Measurements from ENCODE around the gene EPHB6.

EPHB6 gene

DNA sequence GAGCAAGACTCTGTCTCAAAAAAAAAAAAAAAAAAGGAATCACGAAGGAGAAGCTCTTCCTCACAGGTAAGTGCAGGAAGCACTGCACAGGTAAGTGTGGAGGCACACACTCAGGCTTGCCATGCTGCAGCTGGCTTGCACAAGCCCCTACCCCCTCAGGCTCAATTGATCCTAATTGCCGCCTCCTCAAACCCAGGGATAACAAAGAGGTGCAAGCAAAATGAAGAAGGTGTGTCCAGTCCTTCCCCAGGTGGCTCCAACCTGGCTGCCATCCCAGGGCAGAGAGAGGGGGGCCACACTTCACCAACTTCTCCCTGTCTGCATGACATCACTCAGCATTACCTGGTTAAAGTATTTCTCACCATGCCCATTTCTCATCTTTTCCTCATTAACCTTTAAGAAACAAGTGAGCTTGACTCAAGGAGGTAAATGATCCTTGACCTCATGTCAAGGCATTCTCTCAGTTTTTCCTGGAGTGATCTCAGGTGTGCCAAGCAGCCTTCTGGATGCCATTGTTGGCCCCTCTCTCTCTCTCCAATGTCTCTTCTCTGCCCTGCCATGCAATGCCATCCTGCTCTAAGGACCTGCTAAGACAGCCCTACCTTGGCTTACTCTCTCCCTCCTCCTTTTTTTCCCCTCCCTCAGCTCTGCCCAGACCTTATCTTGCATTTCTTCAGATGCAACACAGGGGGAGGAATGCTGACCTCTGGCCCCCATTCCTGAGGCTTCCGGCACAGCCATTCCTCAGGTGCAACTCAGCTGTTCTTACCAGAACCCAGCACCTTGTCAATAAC is 43.7 kb downstream of the EPHB6 start:
- DNase-seq, result no peak

DNA sequence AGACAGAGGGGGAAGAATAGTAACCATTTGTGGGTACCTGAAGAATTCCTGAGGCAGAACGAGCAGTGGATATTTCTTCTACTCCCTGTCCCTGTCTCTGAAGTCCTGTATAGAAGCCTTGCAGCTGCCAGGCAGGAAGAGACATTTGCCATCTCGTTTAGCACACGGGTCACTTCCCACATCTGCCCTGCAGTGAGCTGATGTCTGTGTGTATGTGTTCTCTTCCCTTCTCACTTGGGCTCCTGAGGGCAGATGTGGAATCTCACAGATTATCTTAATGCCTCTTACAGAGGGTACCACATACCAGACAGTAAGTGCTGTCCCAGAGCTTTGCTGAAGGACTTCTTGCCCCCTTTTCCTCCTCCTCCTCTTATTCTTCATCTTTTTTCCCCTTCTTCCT is 44.8 kb downstream of the EPHB6 start:
- DNase-seq, result no peak

DNA sequence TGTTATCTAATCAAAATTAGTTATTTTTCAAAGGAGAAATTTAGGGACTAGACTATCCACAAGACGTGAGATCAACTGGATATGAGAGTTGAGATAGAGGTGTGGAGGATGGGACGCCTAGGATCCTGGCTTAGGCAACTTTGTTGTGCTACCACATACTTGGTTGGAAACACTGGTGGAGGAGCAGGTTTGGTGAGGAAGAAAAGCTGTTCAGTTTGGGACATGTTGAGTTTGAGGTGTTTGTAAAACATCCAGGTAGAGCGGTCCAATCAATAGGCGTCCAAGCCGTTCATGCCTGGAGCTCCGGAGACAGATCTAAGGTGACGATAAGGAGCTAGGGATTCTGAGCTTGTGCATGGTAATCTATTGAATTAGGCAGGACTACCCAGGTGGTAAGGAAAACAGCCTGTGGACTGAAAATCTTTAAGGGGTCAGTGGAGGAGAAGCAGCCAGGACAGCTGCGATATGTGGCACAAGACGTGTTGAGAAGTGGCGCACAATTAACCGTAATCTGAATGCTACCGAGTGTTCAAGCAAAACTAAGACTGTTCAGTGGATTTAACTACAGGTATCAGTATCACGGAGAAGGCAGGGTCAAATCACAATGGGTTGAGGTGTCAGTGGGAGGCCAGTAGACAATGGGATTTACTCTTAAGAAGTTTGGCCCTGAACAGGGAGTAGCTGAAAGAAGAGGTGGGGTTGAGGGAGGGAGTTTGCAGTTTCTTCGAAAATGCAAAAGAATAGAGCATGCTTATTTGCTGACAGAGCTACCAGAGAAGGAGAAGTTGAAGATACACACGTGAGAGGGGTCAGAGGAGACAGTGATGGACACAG is 46.8 kb downstream of the EPHB6 start:
- DNase-seq, result no peak

DNA sequence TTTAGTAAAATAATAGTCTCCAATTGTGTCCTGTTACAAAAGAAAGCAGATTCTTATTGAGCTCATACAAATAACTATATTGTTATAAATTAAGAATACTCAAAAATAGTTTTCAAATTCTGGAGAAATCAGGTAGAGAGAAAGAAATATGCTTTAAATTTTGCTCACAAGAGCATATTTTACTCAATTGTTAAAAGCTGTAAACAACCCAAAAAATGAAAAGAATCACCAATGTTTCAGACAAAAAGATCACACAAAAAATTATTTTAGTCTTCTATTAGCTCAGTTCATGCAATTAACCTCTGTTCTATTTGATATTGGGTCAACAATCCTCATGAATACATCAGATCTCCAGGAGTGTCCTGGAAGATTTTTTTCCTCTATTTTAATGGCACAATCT is 49.3 kb downstream of the EPHB6 start:
- DNase-seq, result no peak

DNA sequence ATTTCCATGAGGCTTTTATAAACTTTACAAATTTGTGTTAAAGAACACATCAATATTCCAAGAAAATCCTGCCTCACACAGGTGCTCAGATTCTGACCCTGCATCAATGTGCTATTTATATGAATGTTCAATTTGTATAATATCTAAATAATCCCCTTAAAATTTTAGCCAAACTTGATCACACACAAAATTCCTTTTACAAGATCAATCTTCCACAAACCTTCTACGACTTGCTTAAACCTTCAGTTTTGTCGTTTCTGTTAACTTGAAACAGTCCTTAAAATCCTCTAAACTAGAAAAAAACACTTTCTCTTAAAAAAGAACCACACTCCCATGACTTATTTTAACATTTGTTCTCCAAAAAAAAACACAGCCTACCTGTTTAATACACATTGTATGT is 50.9 kb downstream of the EPHB6 start:
- no peak for DNase-seq

DNA sequence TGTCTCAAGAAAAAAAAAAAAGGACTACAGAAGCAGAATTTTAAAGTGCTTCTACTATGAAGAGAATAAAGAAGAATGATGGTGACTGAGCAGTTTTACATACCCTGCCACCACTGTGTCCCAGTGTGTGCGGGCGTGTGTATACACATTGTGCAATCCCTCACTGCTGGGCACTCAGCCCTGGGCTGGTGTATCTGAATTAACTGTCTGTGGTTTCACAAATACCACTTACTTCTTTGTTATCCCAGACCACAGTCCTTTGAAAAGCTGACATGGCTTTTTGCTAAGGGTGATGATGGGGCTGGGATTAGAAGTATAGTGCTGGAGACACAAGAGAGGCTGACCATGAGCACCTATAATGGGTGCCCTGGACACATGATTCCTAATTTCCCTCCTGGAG is 51.8 kb downstream of the EPHB6 start:
- no peak for DNase-seq

DNA sequence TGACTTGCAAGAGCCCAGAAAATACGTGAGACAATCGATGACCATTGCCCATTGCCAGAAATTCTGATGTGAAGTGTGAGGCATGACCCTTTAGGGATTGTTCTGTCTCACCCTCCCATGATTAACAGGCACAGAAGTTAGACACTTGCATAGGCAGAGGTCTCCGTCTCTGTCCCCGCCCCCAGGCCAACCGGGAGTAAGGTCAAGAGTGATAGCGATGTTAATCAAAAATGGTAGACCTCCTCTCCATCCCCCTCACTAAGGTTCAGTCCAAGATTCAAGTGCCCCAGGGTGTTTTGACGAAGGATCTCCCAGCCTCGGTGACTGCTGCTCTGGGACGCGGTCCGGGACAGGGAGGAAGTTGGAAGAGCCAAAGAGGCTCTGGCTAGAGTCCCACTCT is 53.4 kb downstream of the EPHB6 start:
- DNase-seq, result no peak

DNA sequence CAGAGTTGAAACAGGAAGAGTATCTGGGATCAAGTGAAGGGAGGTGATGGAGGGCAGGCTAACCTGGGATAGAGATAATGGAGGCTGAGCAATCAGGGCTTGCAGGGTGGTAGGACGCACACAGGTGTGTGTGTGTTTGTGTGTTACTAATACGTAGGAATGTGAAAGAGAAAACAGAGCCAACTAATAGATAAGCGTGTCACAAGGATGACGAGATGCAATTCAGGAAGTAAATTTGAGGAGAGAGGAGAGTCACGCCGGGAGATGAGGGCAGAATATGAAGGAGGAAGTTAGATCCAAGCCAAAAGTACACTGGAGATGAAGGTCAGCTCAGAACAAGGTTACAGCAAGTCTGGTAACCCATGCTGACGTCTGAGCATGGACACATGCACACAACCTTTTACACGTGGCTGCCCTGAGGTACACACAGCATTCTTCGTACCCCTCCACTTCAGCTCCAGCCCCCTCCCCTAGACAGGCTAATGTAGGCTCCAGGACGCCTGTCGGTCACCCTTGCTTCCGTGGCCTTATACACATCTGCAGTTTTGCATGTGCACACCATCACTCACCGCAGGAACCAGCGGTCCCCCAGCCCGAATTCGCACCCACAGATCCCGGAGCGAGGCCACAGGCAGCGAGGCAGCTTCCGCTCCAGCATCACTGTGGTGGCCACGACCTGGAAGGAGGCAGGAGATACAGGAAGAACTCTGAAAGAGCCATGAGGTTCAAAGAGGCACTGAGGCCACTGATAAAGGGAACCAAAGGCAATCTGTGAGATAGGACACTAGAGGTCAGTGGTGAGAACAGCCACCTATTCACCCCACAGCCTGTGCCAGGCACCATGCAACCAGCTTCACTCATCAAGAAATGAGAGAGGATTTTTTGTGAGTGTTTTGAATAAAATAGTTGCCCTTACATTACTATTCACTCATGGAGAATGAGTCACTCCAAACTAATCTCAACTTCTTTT is 54.3 kb downstream of the EPHB6 start:
- DNase-seq, result peak; percentile 76

DNA sequence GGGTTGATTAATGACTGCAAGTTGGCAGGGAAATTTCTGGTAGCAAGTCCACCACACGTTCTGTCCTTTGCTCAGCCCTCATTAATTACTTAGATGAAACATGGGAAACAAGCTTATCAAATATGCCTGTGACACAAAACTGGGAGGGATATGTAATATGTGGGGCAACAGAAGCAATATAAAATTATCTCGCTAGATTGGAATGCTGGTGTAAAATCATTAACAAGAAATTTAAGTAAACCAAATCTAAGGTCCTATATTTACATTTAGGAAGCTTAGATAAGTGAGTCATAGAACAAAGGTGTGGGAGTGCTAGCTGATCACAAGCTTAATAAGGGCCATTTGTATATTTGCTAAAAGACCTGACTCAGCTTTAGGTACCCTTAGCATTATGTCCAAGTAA is 55.2 kb downstream of the EPHB6 start:
- DNase-seq, result no peak

DNA sequence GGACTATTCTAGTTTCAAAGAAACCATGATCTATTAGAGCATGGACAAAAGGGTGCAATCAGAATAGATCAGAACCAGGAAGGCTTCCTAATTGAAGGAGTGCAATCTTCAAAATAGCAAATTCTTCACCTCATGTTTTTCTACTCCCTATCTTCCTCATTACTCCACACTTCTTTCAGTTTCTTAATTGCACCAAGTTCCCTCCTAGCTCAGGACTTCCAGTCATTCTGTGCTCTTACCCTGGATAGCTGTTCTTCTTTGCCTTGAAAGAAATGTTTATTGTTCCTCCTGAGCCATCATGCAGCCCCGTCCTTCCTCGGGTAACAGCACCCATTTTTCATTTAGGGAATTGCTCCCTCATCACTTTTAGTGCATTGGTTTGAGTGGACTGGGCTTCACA is 55.6 kb downstream of the EPHB6 start:
- DNase-seq, result no peak

DNA sequence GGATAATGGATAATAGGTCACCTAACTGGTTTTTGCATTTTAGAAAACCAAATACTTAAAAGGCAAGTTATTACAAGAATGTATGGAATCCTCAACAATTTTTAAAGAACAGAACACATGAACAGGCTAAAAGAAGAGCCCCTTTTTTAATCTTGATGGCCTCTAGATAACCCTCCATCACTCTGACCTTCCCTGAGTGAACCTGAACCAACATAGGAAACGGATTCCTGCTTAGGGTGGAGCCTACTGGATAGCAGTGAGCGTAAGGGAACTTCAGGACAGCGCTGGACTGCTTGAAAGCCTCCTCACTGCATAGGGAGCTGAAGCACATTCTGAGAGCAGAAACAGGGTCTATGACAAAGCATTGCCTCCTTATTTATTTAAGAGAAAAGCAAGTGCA is 58.2 kb downstream of the EPHB6 start:
- DNase-seq, result no peak

DNA sequence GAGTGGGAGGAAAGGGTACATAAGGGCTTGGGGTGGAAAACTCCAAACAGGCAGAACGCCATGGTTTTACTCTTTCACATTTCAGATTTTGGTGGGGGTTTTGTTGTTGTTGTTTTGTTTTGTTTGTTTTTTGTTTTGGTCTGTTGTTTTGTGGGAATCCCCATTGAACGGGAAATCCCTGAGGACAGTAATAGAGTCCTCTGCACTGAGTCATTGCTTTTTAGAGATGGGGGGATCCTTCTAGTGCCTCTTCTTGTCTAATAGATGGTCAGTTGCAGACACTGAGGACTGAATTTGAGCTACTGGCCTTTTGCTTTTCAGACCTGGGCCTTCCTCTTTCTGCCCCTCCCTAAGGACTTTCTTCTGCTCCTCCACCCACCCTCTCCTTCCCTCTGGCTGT is 58.7 kb downstream of the EPHB6 start:
- DNase-seq, result no peak

DNA sequence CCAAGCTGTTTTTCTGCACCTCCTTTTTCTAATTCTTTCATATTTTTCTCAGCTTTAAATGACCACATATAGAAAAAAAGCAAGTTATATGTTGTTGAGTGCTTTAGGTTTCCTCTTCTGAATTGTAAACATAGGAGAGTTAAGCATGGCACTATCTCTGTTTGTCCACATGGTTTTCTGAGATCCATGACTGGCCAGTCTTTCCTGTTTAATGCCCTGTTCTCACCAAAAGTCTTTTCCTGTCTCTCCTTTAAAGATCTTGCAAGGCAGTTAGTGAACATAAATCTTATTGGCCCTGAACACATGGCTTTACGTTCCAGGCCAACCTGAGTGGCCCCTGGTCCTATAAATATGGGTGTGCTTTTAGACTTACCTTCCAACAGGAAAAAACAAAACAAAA is 59.2 kb downstream of the EPHB6 start:
- no peak for DNase-seq

DNA sequence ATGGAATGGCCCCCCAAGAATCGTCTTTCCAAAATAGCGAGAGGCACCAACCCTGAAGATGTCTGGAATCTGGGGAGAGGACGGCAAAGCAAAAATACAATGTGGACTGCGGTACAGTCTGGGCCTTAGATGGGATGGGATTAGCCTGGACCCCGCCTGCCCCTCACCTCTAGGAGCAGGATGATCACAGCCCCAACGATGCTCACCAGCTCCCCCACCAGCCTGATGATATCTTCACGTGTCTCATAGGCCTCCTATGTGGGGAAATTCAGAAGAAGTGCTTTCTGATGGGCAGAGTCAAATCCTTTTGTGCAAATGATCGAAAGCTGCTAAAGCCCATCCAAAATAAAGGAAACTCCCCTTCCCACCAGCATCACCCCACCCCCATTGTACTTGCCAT is 60.4 kb downstream of the EPHB6 start:
- DNase-seq, result no peak

DNA sequence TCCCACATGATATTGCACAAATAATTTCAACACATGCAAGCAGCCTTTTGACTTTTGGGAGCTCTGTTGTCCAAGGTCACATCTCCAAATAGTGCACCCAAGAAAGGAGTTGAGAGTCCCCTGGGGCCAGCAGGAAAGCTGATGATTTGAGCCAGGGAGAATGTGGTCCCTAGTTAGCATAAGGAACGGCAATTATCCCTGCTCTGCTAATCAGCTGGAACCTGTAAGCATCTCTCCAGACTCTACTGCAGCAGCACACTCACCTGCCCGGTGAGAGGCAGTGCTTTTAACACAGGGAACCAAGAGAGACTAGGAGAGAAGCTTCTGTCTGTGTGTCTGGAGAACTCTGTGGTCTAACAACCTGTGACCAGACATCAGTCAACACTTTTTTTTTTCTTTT is 61.6 kb downstream of the EPHB6 start:
- DNase-seq, result no peak

DNA sequence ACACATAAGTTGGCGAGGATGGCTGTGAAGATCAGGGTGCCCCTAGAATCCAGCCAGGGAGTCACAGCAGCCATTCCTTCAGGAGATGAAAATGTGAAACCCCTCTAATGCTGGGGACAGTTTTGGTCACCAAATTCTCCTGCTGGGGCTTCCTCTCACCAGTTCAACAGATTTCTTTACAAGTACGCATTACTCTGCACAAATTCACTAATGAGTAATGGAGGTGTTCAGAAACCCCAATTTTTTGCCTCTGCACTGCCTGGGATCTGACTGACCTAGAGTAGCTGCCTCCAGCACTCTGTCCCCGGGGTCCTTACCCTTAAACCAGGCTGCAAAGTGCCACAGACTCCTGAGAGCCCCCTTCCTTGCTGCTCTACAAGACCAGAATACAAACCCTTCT is 62.6 kb downstream of the EPHB6 start:
- DNase-seq, result no peak

DNA sequence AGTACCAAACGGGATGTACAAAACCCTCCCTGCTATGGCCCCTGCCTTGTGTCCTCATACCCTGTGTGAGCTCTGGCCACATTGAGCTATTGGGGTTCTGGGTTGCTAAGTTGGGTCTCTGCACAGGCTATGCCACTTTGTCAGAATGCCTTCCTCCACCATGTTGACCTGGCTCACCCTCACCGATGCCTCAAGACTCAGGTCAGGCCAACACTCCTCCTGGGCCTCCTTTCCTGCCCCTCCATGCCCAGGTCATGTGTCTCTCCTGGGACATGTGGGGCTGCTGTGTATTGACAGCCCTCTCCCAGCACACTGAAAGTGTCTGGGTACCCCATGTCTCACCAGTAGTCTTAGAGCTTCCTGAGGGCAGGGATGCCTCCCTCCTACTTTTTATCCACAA is 64.0 kb downstream of the EPHB6 start:
- no peak for DNase-seq

DNA sequence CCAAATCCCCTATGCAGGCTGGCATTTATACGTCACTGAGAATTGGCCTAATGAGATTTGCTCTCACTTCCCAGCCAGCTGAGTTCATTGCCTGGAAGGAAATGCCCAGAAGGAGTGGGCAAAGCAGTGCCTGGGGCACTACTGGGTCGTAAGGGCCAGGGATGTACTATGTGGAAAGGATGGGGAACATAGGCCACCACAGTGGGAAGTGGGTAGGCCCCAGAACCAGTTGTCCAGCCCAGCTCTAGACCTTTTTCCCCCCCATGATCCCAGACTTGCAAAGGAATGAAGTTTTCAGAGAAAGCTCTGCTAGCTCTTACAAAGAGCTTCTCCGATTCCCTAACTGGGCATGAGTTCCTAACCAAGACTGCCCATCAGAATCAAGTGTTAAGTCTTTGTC is 64.8 kb downstream of the EPHB6 start:
- DNase-seq, result no peak

Measured in hematopoietic multipotent progenitor cell treated with erythropoietin and hydrocortisone succinate and interleukin-3 and kit ligand, for 6 days (in vitro differentiated cells).